Mesenchymal stem cell (in vitro differentiated cells and primary cell): Measurements from ENCODE around the gene MOGAT1.

Source experiments
- DNase-seq: peaks from one replicate; pipeline ENCODE4 v3.0.0-alpha.2; 2013
- H2AFZ ChIP-seq: one replicate; pipeline ENCODE4 v1.6.1; 2013; ENCODE audit warnings: low read depth, mild to moderate bottlenecking, control low read depth, inconsistent platforms, low read length, moderate library complexity
- H2AK5ac ChIP-seq: 2 replicates; pipeline ENCODE4 v1.6.1; 2013; ENCODE audit warnings: low read length, moderate library complexity, mild to moderate bottlenecking, inconsistent platforms; ENCODE audit not compliant: severe bottlenecking
- H2BK120ac ChIP-seq: one replicate; pipeline ENCODE4 v1.6.1; 2013; ENCODE audit warnings: low read depth, mild to moderate bottlenecking, inconsistent platforms, low read length, moderate library complexity
- H2BK12ac ChIP-seq, 2 experiments: one replicate each; pipeline ENCODE4 v1.6.1; 2013; ENCODE audit warnings: inconsistent platforms in 2 of 2, low read length in 2 of 2, mild to moderate bottlenecking in 2 of 2, moderate library complexity in 2 of 2, control low read depth in 1 of 2
- H2BK15ac ChIP-seq: one replicate; pipeline ENCODE4 v1.6.1; 2013; ENCODE audit warnings: mild to moderate bottlenecking, low read depth, inconsistent platforms; ENCODE audit not compliant: poor library complexity, severe bottlenecking
- H2BK5ac ChIP-seq: 2 replicates; pipeline ENCODE4 v1.6.1; 2013; ENCODE audit warnings: low read depth, mild to moderate bottlenecking, low read length, control low read depth, inconsistent platforms; ENCODE audit not compliant: poor library complexity, severe bottlenecking
- H3K14ac ChIP-seq, 2 experiments: one replicate each; pipeline ENCODE4 v1.6.1; 2013; ENCODE audit warnings: inconsistent platforms in 2 of 2, low read length in 2 of 2, control low read depth in 1 of 2, mild to moderate bottlenecking in 1 of 2, moderate library complexity in 1 of 2
- H3K18ac ChIP-seq, 2 experiments: one replicate each; pipeline ENCODE4 v1.6.1; 2013; ENCODE audit warnings: inconsistent platforms in 2 of 2, low read length in 2 of 2, control low read depth in 1 of 2, low read depth in 1 of 2, mild to moderate bottlenecking in 1 of 2
- H3K23ac ChIP-seq, 2 experiments: one replicate each; pipeline ENCODE4 v1.6.1; 2013; ENCODE audit warnings: inconsistent platforms in 2 of 2, low read length in 2 of 2, mild to moderate bottlenecking in 2 of 2, moderate library complexity in 2 of 2, control low read depth in 1 of 2
- H3K27ac ChIP-seq: 2 replicates; pipeline ENCODE4 v1.5.1; 2013; ENCODE audit warnings: mild to moderate bottlenecking, moderate library complexity, low read length, control low read depth, inconsistent platforms; ENCODE audit not compliant: poor library complexity, severe bottlenecking
- H3K27me3 ChIP-seq, 2 experiments: 2 replicates each; pipeline versions ENCODE4 v1.6.1 to v1.7.0; 2013; ENCODE audit warnings: low read length in 2 of 2, mild to moderate bottlenecking in 2 of 2, moderate library complexity in 2 of 2, control low read depth in 1 of 2, inconsistent platforms in 1 of 2; ENCODE audit not compliant: control insufficient read depth in 1 of 2, insufficient read depth in 1 of 2
- H3K36me3 ChIP-seq, 2 experiments: 2 replicates each; pipeline versions ENCODE4 v1.6.1 to v1.7.0; 2013; ENCODE audit warnings: low read length in 2 of 2, control low read depth in 1 of 2, inconsistent platforms in 1 of 2, low read depth in 1 of 2, mild to moderate bottlenecking in 1 of 2; ENCODE audit not compliant: insufficient read depth in 2 of 2, control insufficient read depth in 1 of 2
- H3K4ac ChIP-seq, 2 experiments: one replicate each; pipeline ENCODE4 v1.6.1; 2013; ENCODE audit warnings: inconsistent platforms in 2 of 2, low read length in 2 of 2, mild to moderate bottlenecking in 2 of 2, moderate library complexity in 2 of 2, control low read depth in 1 of 2, low read depth in 1 of 2
- H3K4me1 ChIP-seq: 2 replicates; pipeline ENCODE4 v1.6.1; 2013; ENCODE audit warnings: low read depth, low read length, control low read depth; ENCODE audit not compliant: control insufficient read depth, insufficient read depth
- H3K4me2 ChIP-seq: 2 replicates; pipeline ENCODE4 v1.6.1; 2013; ENCODE audit warnings: low read length, mild to moderate bottlenecking, inconsistent platforms; ENCODE audit not compliant: poor library complexity, severe bottlenecking
- H3K4me3 ChIP-seq, 2 experiments: 2 replicates each; pipeline versions ENCODE4 v1.5.1 to v1.7.0; 2013; ENCODE audit warnings: low read length in 2 of 2, mild to moderate bottlenecking in 2 of 2, control low read depth in 1 of 2, low read depth in 1 of 2; ENCODE audit not compliant: insufficient read depth in 1 of 2
- H3K79me1 ChIP-seq: replicated peaks from 2 replicates; pipeline ENCODE4 v1.6.1; 2013; ENCODE audit warnings: mild to moderate bottlenecking, control low read depth, low read length, inconsistent platforms; ENCODE audit not compliant: poor library complexity, severe bottlenecking
- H3K9ac ChIP-seq: 2 replicates; pipeline ENCODE4 v1.7.0; 2013; ENCODE audit warnings: mild to moderate bottlenecking, low read length, moderate library complexity
- H3K9me3 ChIP-seq: 2 replicates; pipeline ENCODE4 v1.7.0; 2013; ENCODE audit warnings: mild to moderate bottlenecking, low read length; ENCODE audit not compliant: control insufficient read depth
- H4K8ac ChIP-seq: one replicate; pipeline ENCODE4 v1.6.1; 2013; ENCODE audit warnings: inconsistent platforms, mild to moderate bottlenecking, low read length, moderate library complexity
- H4K91ac ChIP-seq: one replicate; pipeline ENCODE4 v1.6.1; 2013; ENCODE audit warnings: mild to moderate bottlenecking, low read length, inconsistent platforms
- WGBS: methylation state at CpG from one replicate; pipeline ENCODE4 v1.1.7; 2013; ENCODE audit warnings: mixed read lengths; 5-methylcytosine and 5-hydroxymethylcytosine counted together

MOGAT1 gene

DNA sequence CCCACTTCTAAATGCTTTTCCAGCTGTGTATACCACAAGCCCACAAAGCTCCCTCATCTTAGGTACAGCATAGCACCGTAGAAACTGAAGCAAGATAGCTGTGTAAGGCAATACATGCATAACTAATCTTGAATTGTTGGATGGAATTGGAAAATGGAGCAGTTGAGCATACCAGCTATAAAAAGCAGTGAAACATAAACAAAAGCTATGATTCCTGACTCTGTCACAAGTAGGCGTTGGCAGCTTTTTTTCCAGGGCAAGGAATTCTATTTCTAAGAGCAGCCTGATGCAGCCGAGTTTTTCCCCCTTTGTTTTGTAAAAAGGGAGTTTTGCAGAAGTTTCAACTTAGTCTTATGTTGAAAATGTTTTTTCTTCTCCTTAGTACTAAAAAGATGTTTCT, 32.4 kb downstream of the MOGAT1 start:
- Histone ChIP-seq H2AFZ (no peak overlapping the region), H2AK5ac (no peak overlapping the region), H2BK12ac (no peak overlapping the region), H3K79me1 (no peaks in the 10 kb centered on the region), H3K9ac (no peak overlapping the region), H3K4ac (no peak overlapping the region), H3K9me3 (no peaks in the 10 kb centered on the region), H3K18ac (no peak overlapping the region), H3K4me3 (no peak overlapping the region), H2BK120ac (no peak overlapping the region), H3K23ac (no peak overlapping the region), H3K27ac (no peak overlapping the region), H2BK15ac (no peak overlapping the region), H4K91ac (no peak overlapping the region), H4K8ac (no peak overlapping the region), H2BK5ac (no peak overlapping the region), H3K4me2 (no peak overlapping the region), H3K27me3 (no peaks in the 10 kb centered on the region), H3K4me1 (peaks cover 3% of the 10 kb centered on the region), H3K36me3 (no peaks in the 10 kb centered on the region), H3K14ac (no peak overlapping the region)
- WGBS = 74% methylated on average over 2 of the region's 3 CpGs
- DNase-seq = peak; percentile 59

GRCh38 chr2:222706616-222707015, 35.2 kb downstream of the MOGAT1 start:
- Histone ChIP-seq H4K91ac (peak overlapping the region; percentile 66), H3K9ac (no peak overlapping the region), H3K36me3 (no peaks in the 10 kb centered on the region), H3K9me3 (no peaks in the 10 kb centered on the region), H2AK5ac (no peak overlapping the region), H2AFZ (no peak overlapping the region), H3K4me2 (no peak overlapping the region), H2BK5ac (no peak overlapping the region), H3K27ac (no peak overlapping the region), H3K4me3 (no peak overlapping the region), H3K79me1 (no peaks in the 10 kb centered on the region), H3K4ac (no peak overlapping the region), H4K8ac (no peak overlapping the region), H2BK120ac (no peak overlapping the region), H3K4me1 (peaks cover 9% of the 10 kb centered on the region), H3K18ac (no peak overlapping the region), H3K27me3 (no peaks in the 10 kb centered on the region), H3K14ac (no peak overlapping the region), H2BK12ac (no peak overlapping the region), H3K23ac (no peak overlapping the region), H2BK15ac (no peak overlapping the region)
- DNase-seq = no peak
- WGBS = 83% methylated on average over 3 of the region's 3 CpGs

DNA sequence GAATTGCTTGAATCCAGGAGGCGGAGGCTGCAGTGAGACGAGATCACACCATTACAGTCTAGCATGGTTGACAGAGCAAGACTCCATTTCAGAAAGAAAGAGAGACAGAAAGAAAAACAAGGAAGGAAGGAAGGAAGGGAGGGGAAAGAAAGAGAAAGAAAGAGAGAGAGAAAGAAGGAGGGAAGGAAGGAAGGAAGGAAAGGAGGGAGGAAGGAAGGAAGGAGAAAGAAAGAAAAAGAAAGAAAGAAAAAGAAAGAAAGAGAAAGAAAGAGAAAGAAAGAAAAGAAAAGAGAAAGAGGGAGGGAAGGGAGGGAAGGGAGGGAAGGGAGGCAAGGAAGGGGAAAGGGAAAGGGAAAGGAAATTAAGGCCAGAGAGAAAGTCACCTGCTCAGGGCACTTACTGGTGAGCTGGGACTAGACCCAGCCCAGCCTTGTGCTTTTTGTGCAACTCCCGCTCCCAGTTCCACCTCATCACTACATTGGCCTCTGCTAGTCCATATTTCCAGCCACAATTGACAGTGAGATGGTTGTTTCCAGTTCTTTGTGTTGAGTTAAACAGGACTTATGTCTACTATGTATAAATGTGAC, 35.7 kb downstream of the MOGAT1 start:
- Histone ChIP-seq H2BK120ac (no peak overlapping the region), H3K14ac (no peak overlapping the region), H3K79me1 (no peaks in the 10 kb centered on the region), H3K36me3 (no peaks in the 10 kb centered on the region), H2AK5ac (no peak overlapping the region), H3K23ac (no peak overlapping the region), H2AFZ (no peak overlapping the region), H3K4me1 (peaks cover 9% of the 10 kb centered on the region), H3K4ac (no peak overlapping the region), H2BK5ac (no peak overlapping the region), H3K9me3 (no peaks in the 10 kb centered on the region), H4K8ac (peak overlapping the region; percentile 38), H3K18ac (no peak overlapping the region), H2BK12ac (no peak overlapping the region), H3K4me3 (no peak overlapping the region), H3K4me2 (no peak overlapping the region), H4K91ac (peak overlapping the region; percentile 66), H2BK15ac (no peak overlapping the region), H3K9ac (peak overlapping the region; percentile 32), H3K27ac (no peak overlapping the region), H3K27me3 (no peaks in the 10 kb centered on the region)
- WGBS = 97% methylated on average over 2 of the region's 3 CpGs
- no peak for DNase-seq

DNA sequence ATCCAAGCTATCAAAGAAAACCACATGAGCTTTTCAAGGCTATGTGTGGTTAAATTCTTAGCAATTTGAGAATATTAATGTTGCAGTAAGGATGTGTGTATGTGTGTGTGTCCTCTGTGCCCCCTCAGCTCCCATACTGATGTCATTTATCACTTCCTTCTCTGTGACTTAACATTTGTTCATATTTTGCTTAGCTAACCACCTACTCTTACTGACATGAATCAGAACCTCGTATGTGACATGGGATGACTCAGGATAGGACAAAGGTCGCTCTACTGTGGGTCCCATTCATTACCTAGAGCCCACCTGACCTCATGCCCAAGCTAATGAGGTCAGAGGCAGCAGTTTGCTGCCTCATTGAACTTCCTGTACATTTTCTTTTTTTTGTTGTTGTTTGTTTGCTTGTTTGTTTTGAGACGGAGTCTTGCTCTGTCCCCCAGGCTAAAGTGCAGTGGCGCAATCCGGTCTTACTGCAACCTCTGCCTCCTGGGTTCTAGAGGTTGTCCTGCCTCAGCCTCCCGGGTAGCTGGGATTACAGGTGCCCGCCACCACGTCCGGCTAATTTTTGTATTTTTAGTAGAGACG, 36.3 kb downstream of the MOGAT1 start:
- Histone ChIP-seq H3K23ac (no peak overlapping the region), H3K4me2 (no peak overlapping the region), H3K9ac (peak overlapping the region; percentile 32), H3K36me3 (no peaks in the 10 kb centered on the region), H2BK12ac (peak overlapping the region; percentile 63 to 78), H3K27me3 (no peaks in the 10 kb centered on the region), H3K9me3 (no peaks in the 10 kb centered on the region), H2BK15ac (no peak overlapping the region), H3K18ac (peak overlapping the region in 1 of 2 experiments; percentile 77), H3K79me1 (no peaks in the 10 kb centered on the region), H2AK5ac (no peak overlapping the region), H4K91ac (no peak overlapping the region), H3K14ac (no peak overlapping the region), H4K8ac (peak overlapping the region; percentile 48), H3K4ac (peak overlapping the region in 1 of 2 experiments; percentile 38), H3K4me3 (no peak overlapping the region), H2BK5ac (no peak overlapping the region), H3K4me1 (peaks cover 9% of the 10 kb centered on the region), H2BK120ac (no peak overlapping the region), H2AFZ (no peak overlapping the region), H3K27ac (no peak overlapping the region)
- 59% methylated on average over 10 of the region's 10 CpGs for WGBS
- DNase-seq = peak; percentile 75
